PC-9 (cell line): ENCODE results near the gene PPP1R9B. TPM values are rescaled to one million over a fixed set of nuclear protein-coding genes. Genes with fewer than 3 reads are reported as not detected.

Experiments
- BruUV-seq: library from RNA; stranded (reverse); fragments of 400-500 nt; replicated peaks from 2 replicates; lab custom pipeline; 2021; lab: Mats Ljungman, UMichigan
- CTCF ChIA-PET: fragments of 300-600 bp; sonication (Branson Sonifier 250); formaldehyde crosslinking; loops from one replicate; lab custom pipeline; 2022; ENCODE audit warnings: antibody characterized with exemption; lab: Charles Lee
- POLR2A ChIA-PET: fragments of 300-600 bp; sonication (Branson Sonifier 250); formaldehyde crosslinking; loops from one replicate; lab custom pipeline; 2022; ENCODE audit warnings: antibody characterized with exemption; ENCODE audit not compliant: unreplicated experiment; lab: Charles Lee
- DNase-seq, 2 experiments: peaks; one replicate each; pipeline versions ENCODE4 v3.0.0 to v3.0.0-alpha.2; 2015 to 2022; ENCODE audit warnings: mixed read lengths in 1 of 2
- H2AFZ ChIP-seq: fragments of 200-600 bp; sonication (generic); 2 replicates; pipeline ENCODE4 v1.8.1; 2017; ENCODE audit warnings: antibody characterized with exemption
- H3F3A ChIP-seq: fragments of 200-600 bp; sonication (generic); 2 replicates; pipeline ENCODE4 v1.8.1; 2017; ENCODE audit warnings: antibody characterized with exemption, mild to moderate bottlenecking, low read depth; ENCODE audit not compliant: insufficient read depth
- H3K27ac ChIP-seq: fragments of 200-600 bp; sonication (generic); 2 replicates; pipeline ENCODE4 v1.6.1; 2016; ENCODE audit warnings: mixed run types
- H3K27me3 ChIP-seq: fragments of 200-600 bp; sonication (generic); 2 replicates; pipeline ENCODE4 v1.6.1; 2016; ENCODE audit warnings: low read depth, mixed run types; ENCODE audit not compliant: insufficient read depth
- H3K36me3 ChIP-seq: fragments of 200-600 bp; sonication (generic); 2 replicates; pipeline ENCODE4 v1.6.1; 2016; ENCODE audit warnings: low read depth, mixed run types
- H3K4me1 ChIP-seq: fragments of 200-600 bp; sonication (generic); replicated peaks from 2 replicates; pipeline ENCODE4 v1.6.1; 2016; ENCODE audit warnings: mixed run types; ENCODE audit not compliant: insufficient read depth
- H3K4me2 ChIP-seq: fragments of 200-600 bp; sonication (generic); 2 replicates; pipeline ENCODE4 v1.6.1; 2017; ENCODE audit warnings: mixed run types
- H3K4me3 ChIP-seq: fragments of 200-600 bp; sonication (generic); 2 replicates; pipeline ENCODE4 v1.6.1; 2016; ENCODE audit warnings: mixed run types
- H3K79me2 ChIP-seq: fragments of 200-600 bp; sonication (generic); 2 replicates; pipeline ENCODE4 v1.6.1; 2017; ENCODE audit warnings: low read depth, mixed run types
- H3K9me2 ChIP-seq: fragments of 200-600 bp; sonication (generic); 2 replicates; pipeline ENCODE4 v1.8.1; 2017; ENCODE audit warnings: mild to moderate bottlenecking; ENCODE audit not compliant: insufficient read depth
- H3K9me3 ChIP-seq: fragments of 200-600 bp; sonication (generic); 2 replicates; pipeline ENCODE4 v1.8.1; 2016; ENCODE audit warnings: low read depth; ENCODE audit not compliant: insufficient read depth
- H4K20me1 ChIP-seq: fragments of 200-600 bp; sonication (generic); 2 replicates; pipeline ENCODE4 v1.8.1; 2017; ENCODE audit not compliant: insufficient read depth
- CTCF ChIP-seq: fragments of 200-600 bp; sonication (generic); conservative IDR thresholded peaks from 2 replicates; pipeline ENCODE4 v1.6.1; 2017; ENCODE audit warnings: mixed run types, antibody characterized with exemption, mild to moderate bottlenecking, moderate library complexity
- EZH2 ChIP-seq: fragments of 200-600 bp; sonication (generic); IDR thresholded peaks from 2 replicates; pipeline ENCODE4 v1.8.0; 2017; ENCODE audit warnings: antibody characterized with exemption, low read depth
- intact Hi-C: fragments of 100-400 bp; cut with micrococcal nuclease; formaldehyde crosslinking; loops from one replicate; pipeline ENCODE4 v1.10.0; 2022; ENCODE audit not compliant: unreplicated experiment
- total RNA-seq: library from RNA; stranded (reverse); gene quantifications from 2 replicates; pipeline ENCODE4 v1.2.3, GENCODE V29; 2021

Gene PPP1R9B
- total RNA-seq, 1 experiment from 2014 or later: 35.8 TPM

- BruUV-seq: no TSS peak
- no peaks in the 10 kb centered on the region for H3K9me2 ChIP-seq
- H2AFZ ChIP-seq: no peak overlapping the region
- ChIA-PET POLR2A (no interaction called here), CTCF (no interaction called here)
- peaks cover 10% of the 10 kb centered on the region for H4K20me1 ChIP-seq
- H3K27ac ChIP-seq: no peak overlapping the region
- H3K4me3 ChIP-seq: no peak overlapping the region
- peaks cover 9% of the 10 kb centered on the region; the same call in 1 of the 2 replicates for H3K4me1 ChIP-seq
- H3K27me3 ChIP-seq: no peaks in the 10 kb centered on the region
- no peak for TF ChIP-seq CTCF
- no peak for TF ChIP-seq EZH2
- no peak overlapping the region for H3K4me2 ChIP-seq
- DNase-seq: no peak
- intact Hi-C loops: no loop called here
- H3F3A ChIP-seq: peaks cover 20% of the 10 kb centered on the region
- peaks cover 19% of the 10 kb centered on the region for H3K36me3 ChIP-seq
- H3K9me3 ChIP-seq: no peaks in the 10 kb centered on the region
- no peaks in the 10 kb centered on the region for H3K79me2 ChIP-seq
Observed at GRCh38 chr17:50136096-50136687, 14.3 kb downstream of the PPP1R9B start.

- no peaks in the 10 kb centered on the region for H3K79me2 ChIP-seq
- no peak for TF ChIP-seq CTCF
- TF ChIP-seq EZH2: no peak
- no peaks in the 10 kb centered on the region for H3K27me3 ChIP-seq
- H3K4me2 ChIP-seq: no peak overlapping the region
- H3K9me3 ChIP-seq: no peaks in the 10 kb centered on the region
- no peaks in the 10 kb centered on the region for H3K9me2 ChIP-seq
- H3K4me3 ChIP-seq: no peak overlapping the region
- H3K4me1 ChIP-seq: peaks cover 9% of the 10 kb centered on the region; the same call in 1 of the 2 replicates
- H4K20me1 ChIP-seq: peaks cover 10% of the 10 kb centered on the region; the same call in 1 of the 2 replicates
- CTCF ChIA-PET: no interaction called here
- intact Hi-C loops: no loop called here
- DNase-seq: peak in 1 of 2 experiments; percentile 29
- peaks cover 17% of the 10 kb centered on the region for H3K36me3 ChIP-seq
- no peak overlapping the region for H3K27ac ChIP-seq
- POLR2A ChIA-PET: interaction anchor here (0.8 kb wide), 1 partner anchor 11 kb away, joined by 4 read pairs; no protein-coding TSS in a partner anchor
- no TSS peak for BruUV-seq
- no peak overlapping the region for H2AFZ ChIP-seq
- peaks cover 20% of the 10 kb centered on the region; the same call in 1 of the 2 replicates for H3F3A ChIP-seq
Observed at GRCh38 chr17:50135316-50136095, 15.0 kb downstream of the PPP1R9B start.

- Histone ChIP-seq H3K4me1 (peaks cover 9% of the 10 kb centered on the region; the same call in 1 of the 2 replicates), H3F3A (peaks cover 20% of the 10 kb centered on the region; the same call in 1 of the 2 replicates), H3K27ac (no peak overlapping the region), H4K20me1 (peaks cover 3% of the 10 kb centered on the region; the same call in 1 of the 2 replicates), H3K9me2 (no peaks in the 10 kb centered on the region), H3K36me3 (peaks cover 15% of the 10 kb centered on the region), H3K4me3 (no peak overlapping the region), H3K79me2 (no peaks in the 10 kb centered on the region), H3K9me3 (no peaks in the 10 kb centered on the region), H2AFZ (no peak overlapping the region), H3K4me2 (no peak overlapping the region), H3K27me3 (peaks cover 6% of the 10 kb centered on the region)
- intact Hi-C loops: no loop called here
- ChIA-PET POLR2A (no interaction called here), CTCF (interaction anchor here (0.6 kb wide), 1 partner anchor 11 kb away, joined by 3 read pairs; no protein-coding TSS in a partner anchor)
- TF ChIP-seq EZH2 (no peak), CTCF (no peak; the same call in 1 of the 2 replicates)
- BruUV-seq: TSS peak; percentile 10
- DNase-seq: no peak
Observed at GRCh38 chr17:50134206-50135110, 16.0 kb downstream of the PPP1R9B start.
